ENCODE results near the gene MYEOV.

- no peak for TF ChIP-seq CTCF (IDR thresholded peaks at IDR 0.05)
- no peak for TF ChIP-seq POLR2A (IDR thresholded peaks at IDR 0.05)
These were observed 10.7 kb downstream of the MYEOV start for GRCh38 chr11:69304686-69305085.

Data from lower leg skin (tissue), 3 donors.